Muscle of leg (tissue), 11 donors: ENCODE results near the gene MIOS. TPM values are rescaled to one million over a fixed set of nuclear protein-coding genes. Genes with fewer than 3 reads are reported as not detected.
A peak's percentile ranks its signal among the peaks of the same experiment; 100 is the strongest.
"Not testable (repeated sequence)": the region's sequence is repeated elsewhere in the genome, so short reads cannot be mapped to it uniquely, and the experiment has no call there.

Experiments used
- DNase-seq: peaks from one replicate; pipeline ENCODE4 v3.0.0; 2013
- H3K27ac ChIP-seq: one replicate; pipeline ENCODE4 v1.5.1; 2013; ENCODE audit warnings: mild to moderate bottlenecking, low read length, control low read depth
- H3K27me3 ChIP-seq: one replicate; pipeline ENCODE4 v1.6.1; 2013; ENCODE audit warnings: low read length; ENCODE audit not compliant: control insufficient read depth, insufficient read depth
- H3K36me3 ChIP-seq: one replicate; pipeline ENCODE4 v1.6.1; 2013; ENCODE audit warnings: low read length; ENCODE audit not compliant: control insufficient read depth, insufficient read depth
- H3K4me1 ChIP-seq: one replicate; pipeline ENCODE4 v1.6.1; 2013; ENCODE audit warnings: low read length; ENCODE audit not compliant: control insufficient read depth, insufficient read depth
- H3K4me3 ChIP-seq: one replicate; pipeline ENCODE4 v1.5.1; 2013; ENCODE audit warnings: low read length, control low read depth
- H3K9me3 ChIP-seq: replicated peaks from 2 replicates; pipeline ENCODE4 v1.6.1; 2013; ENCODE audit warnings: low read depth, low read length; ENCODE audit not compliant: control insufficient read depth
- WGBS: methylation state at CpG from one replicate; pipeline ENCODE4 v1.1.5; 2013; ENCODE audit warnings: missing lambda C conversion rate; ENCODE audit not compliant: insufficient coverage; 5-methylcytosine and 5-hydroxymethylcytosine counted together
- polyA plus RNA-seq, 8 donors: library from polyadenylated mRNA; unstranded; fragments of 120-200 nt; gene quantifications; one replicate each; pipeline versions ENCODE4 v1.2.1 to v1.2.3, GENCODE V29; 2013; ENCODE audit warnings: inconsistent platforms in 1 of 8, low replicate concordance in 1 of 8; ENCODE audit not compliant: insufficient read length in 8 of 8, insufficient read depth in 1 of 8
- total RNA-seq: library from RNA; stranded (reverse); fragments of 120-200 nt; gene quantifications from one replicate; pipeline ENCODE4 v1.2.4, GENCODE V29; 2013

The MIOS gene
- total and polyA plus RNA-seq, 9 donors: 20.7 to 32.6 (median 27.2) TPM

DNA sequence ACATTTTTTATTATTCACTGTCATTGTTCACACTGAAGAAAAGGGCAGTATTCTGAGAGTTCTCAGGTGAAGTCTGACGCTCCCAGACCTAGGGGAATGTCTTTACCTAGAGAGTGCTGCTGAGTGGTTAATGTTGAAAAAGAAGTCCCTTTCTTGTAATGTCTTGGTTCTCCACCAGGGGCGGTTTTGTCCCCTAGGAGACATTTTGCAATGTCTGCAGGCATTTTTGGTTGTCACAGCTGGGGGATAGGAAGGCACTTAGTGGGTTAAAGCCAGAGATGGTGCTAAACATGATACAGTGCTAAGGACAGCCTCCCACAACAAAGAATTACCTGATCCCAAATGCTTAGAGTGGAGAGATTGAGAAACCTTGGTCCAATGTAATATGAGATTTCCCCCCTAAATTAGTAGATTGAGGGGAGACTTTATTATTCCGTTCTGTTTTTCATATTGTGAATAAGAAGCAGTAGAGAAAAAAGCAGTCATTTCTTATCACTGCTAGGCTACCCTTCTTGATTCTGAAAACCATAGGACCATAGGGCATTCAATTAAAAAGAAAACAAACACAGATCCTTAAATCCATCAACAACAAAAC is 87.0 kb downstream of the MIOS start:
- 51% methylated on average over 2 of the region's 3 CpGs for WGBS
- no peaks in the 10 kb centered on the region for H3K4me1 ChIP-seq
- H3K9me3 ChIP-seq: peaks cover 5% of the 10 kb centered on the region
- no peak overlapping the region for H3K4me3 ChIP-seq
- H3K27me3 ChIP-seq: no peaks in the 10 kb centered on the region
- no peaks in the 10 kb centered on the region for H3K36me3 ChIP-seq
- no peak for DNase-seq
- no peak overlapping the region for H3K27ac ChIP-seq

- WGBS: no CpG with 5 or more reads among the region's 4 CpGs
These were observed 88.5 kb downstream of the MIOS start for GRCh38 chr7:7654964-7655715.

DNA sequence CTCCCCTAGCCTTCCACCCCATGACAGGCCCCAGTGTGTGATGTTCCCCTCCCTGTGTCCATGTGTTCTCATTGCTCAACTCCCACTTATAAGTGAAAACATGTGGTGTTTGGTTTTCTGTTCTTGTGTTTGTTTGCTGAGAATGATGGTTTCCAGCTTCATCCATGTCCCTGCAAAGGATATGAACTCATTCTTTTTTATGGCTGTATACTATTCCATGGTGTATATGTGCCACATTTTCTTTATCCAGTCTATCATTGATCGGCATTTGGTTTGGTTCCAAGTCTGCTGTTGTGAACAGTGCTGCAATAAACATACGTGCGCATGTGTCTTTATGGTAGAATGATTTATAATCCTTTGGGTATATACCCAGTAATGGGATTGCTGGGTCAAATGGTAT is 89.8 kb downstream of the MIOS start:
- not testable (repeated sequence) for H3K36me3 ChIP-seq, H3K4me3 ChIP-seq, H3K9me3 ChIP-seq, H3K27ac ChIP-seq, H3K4me1 ChIP-seq, DNase-seq, H3K27me3 ChIP-seq
- no CpG with 5 or more reads among the region's 3 CpGs for WGBS

More at GRCh38 chr7:7654964-7655715, 88.5 kb downstream of the MIOS start:
- Histone ChIP-seq H3K4me3 (no peak overlapping the region), H3K4me1 (no peaks in the 10 kb centered on the region), H3K27me3 (no peaks in the 10 kb centered on the region), H3K36me3 (no peaks in the 10 kb centered on the region), H3K9me3 (peaks cover 5% of the 10 kb centered on the region), H3K27ac (no peak overlapping the region)
- peak; percentile 66 for DNase-seq

Other genes with a start within 250 kb of the MIOS start
- 0.75 TPM for gene COL28A1, start 31.0 kb upstream of the MIOS start, total RNA-seq
- 1 to 10 TPM in 2 of 8 donors, under 1 TPM in 6; 0.34 to 1.7 (median 0.73) TPM for gene COL28A1, start 31.0 kb upstream of the MIOS start, polyA plus RNA-seq
- gene UMAD1, start 73.9 kb downstream of the MIOS start, total RNA-seq: 7.8 TPM
- 10 to 100 TPM in 2 of 8 donors, 1 to 10 TPM in 6; 7.4 to 11.8 (median 9.2) TPM for gene UMAD1, start 73.9 kb downstream of the MIOS start, polyA plus RNA-seq
- gene RPA3, start 151.7 kb downstream of the MIOS start, total RNA-seq: 28.1 TPM
- gene RPA3, start 151.7 kb downstream of the MIOS start, polyA plus RNA-seq: 10 to 100 TPM; 22.2 to 27.8 (median 26.3) TPM